Stimulated activated CD8-positive, alpha-beta memory T cell treated with anti-CD3 and anti-CD28 coated beads, Interleukin-15, amount 100 ng/mL, for 24 hours (primary cell): ENCODE data around the gene CCNG1.

Experiments used
- DNase-seq: peaks from one replicate; pipeline ENCODE4 v3.0.0-alpha.2; 2020; ENCODE audit warnings: low read depth

CCNG1 gene

DNA sequence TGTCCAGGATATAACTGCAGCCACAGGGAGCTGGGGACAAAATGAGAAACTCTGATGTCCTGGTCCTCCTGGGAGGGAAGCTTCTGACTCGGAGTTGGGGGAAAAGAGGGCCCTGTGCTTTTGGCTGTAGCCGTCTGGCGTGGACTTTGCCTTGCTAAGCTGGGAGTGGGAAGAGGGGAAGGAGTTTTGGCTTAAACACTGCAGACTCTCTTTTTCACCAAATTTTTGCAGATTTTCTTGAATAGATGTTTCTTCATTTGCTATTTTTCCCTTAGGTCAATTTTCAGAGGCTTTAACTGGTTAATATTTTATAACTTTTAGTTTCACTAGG is 52.3 kb downstream of the CCNG1 start:
- no peak for DNase-seq
